Lower leg skin (tissue), 4 donors: Measurements from ENCODE around the gene ZNF160. TPM values are rescaled to one million over a fixed set of nuclear protein-coding genes. Genes with fewer than 3 reads are reported as not detected.

Source experiments
- DNase-seq, 2 donors: peaks; one replicate each; pipeline ENCODE4 v3.0.0-alpha.2; 2019; ENCODE audit warnings: low spot score in 2 of 2
- H3K4me3 ChIP-seq: fragments of 200-600 bp; sonication (generic); 2 replicates; pipeline ENCODE4 v1.5.1; 2017; ENCODE audit warnings: mild to moderate bottlenecking, low read depth; ENCODE audit not compliant: poor library complexity, severe bottlenecking
- POLR2A ChIP-seq, 2 donors: fragments of 450-650 bp; IDR thresholded peaks; one replicate each; pipeline ENCODE4 v1.6.1; 2016 to 2017; ENCODE audit warnings: antibody characterized with exemption in 2 of 2, mild to moderate bottlenecking in 1 of 2, moderate library complexity in 1 of 2
- WGBS, 2 donors: methylation state at CpG; one replicate each; pipeline ENCODE4 v1.1.5; 2018; 5-methylcytosine and 5-hydroxymethylcytosine counted together
- intact Hi-C: fragments of 100-400 bp; cut with DNase I; formaldehyde crosslinking; loops from one replicate; pipeline ENCODE4 v1.15.0; 2023; ENCODE audit warnings: low total_unique reads
- total RNA-seq, 4 donors: library from RNA; depleted of rRNA; stranded (reverse); fragments of >200 nt; gene quantifications; one replicate each; pipeline ENCODE4 v1.1.0, GENCODE V29; 2016
- TF ChIP-seq, protein P1 (sequence below), 3 donors: fragments of 450-650 bp; IDR thresholded peaks; one replicate each; pipeline ENCODE4 v1.5.1; 2016; ENCODE audit warnings: antibody characterized with exemption in 3 of 3, mild to moderate bottlenecking in 3 of 3, moderate library complexity in 2 of 3

Gene ZNF160
- total RNA-seq, 4 donors from 2014 or later, result 22.6 to 38.0 (median 27.4) TPM

DNA sequence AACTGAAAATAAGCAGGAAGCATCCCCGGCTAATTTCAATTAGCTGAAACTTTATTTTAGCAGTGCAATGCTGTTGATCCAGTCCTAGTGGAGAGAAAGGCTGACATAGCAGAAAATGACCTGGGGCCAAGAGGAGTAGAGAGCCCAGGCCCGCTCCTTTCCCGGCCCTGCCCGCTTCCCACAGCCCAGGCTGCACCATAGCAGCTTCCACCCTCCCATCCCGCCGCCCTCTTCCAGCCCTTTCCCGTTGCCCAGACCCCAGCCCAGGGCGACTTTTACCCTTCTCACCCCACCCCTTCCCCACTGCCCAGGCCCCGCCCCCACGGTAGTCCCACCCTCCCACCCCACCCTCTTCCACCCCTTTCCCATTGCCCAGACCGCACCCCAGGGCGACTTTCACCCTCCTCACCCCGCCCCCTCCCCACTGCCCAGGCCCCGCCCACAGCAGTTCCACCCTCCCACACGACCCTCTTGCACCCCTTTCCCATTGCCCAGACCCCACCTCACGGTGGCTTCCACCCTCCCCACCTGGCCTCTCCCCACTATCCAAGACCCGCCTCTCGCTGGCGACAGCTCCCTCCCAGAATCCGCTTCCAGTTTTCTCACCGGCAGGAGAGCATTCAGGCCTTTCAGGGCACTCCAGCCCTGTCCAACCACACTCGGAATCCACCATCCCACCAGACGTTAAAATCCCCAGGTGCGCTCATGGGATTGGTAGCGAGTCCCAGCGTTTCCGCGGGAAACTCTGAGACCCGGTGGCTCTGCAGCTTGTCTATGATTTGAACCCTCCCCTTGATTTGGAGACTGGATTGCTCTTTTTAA lies 8.3 kb downstream of the ZNF160 start:
- no peak for DNase-seq
- 74 to 76% methylated on average over 28 to 29 of the region's 29 CpGs for WGBS, 2 donors
- H3K4me3 ChIP-seq, result no peak overlapping the region
- intact Hi-C loops, result no loop called here
- TF ChIP-seq POLR2A (IDR thresholded peaks at IDR 0.05), result no peak
- TF ChIP-seq, protein P1, sequence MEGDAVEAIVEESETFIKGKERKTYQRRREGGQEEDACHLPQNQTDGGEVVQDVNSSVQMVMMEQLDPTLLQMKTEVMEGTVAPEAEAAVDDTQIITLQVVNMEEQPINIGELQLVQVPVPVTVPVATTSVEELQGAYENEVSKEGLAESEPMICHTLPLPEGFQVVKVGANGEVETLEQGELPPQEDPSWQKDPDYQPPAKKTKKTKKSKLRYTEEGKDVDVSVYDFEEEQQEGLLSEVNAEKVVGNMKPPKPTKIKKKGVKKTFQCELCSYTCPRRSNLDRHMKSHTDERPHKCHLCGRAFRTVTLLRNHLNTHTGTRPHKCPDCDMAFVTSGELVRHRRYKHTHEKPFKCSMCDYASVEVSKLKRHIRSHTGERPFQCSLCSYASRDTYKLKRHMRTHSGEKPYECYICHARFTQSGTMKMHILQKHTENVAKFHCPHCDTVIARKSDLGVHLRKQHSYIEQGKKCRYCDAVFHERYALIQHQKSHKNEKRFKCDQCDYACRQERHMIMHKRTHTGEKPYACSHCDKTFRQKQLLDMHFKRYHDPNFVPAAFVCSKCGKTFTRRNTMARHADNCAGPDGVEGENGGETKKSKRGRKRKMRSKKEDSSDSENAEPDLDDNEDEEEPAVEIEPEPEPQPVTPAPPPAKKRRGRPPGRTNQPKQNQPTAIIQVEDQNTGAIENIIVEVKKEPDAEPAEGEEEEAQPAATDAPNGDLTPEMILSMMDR (IDR thresholded peaks at IDR 0.05), result no peak

- TF ChIP-seq, protein P1 (IDR thresholded peaks at IDR 0.05), result no peak
- TF ChIP-seq POLR2A (IDR thresholded peaks at IDR 0.05), result no peak
- 50 to 98% methylated on average over 1 of the region's 1 CpG for whole genome bisulfite sequencing, 2 donors
- intact Hi-C loops, result no loop called here
- H3K4me3 ChIP-seq, result no peak overlapping the region
- DNase-seq, result no peak
Measured at GRCh38 chr19:53092723-53093122, 10.5 kb downstream of the ZNF160 start.

DNA sequence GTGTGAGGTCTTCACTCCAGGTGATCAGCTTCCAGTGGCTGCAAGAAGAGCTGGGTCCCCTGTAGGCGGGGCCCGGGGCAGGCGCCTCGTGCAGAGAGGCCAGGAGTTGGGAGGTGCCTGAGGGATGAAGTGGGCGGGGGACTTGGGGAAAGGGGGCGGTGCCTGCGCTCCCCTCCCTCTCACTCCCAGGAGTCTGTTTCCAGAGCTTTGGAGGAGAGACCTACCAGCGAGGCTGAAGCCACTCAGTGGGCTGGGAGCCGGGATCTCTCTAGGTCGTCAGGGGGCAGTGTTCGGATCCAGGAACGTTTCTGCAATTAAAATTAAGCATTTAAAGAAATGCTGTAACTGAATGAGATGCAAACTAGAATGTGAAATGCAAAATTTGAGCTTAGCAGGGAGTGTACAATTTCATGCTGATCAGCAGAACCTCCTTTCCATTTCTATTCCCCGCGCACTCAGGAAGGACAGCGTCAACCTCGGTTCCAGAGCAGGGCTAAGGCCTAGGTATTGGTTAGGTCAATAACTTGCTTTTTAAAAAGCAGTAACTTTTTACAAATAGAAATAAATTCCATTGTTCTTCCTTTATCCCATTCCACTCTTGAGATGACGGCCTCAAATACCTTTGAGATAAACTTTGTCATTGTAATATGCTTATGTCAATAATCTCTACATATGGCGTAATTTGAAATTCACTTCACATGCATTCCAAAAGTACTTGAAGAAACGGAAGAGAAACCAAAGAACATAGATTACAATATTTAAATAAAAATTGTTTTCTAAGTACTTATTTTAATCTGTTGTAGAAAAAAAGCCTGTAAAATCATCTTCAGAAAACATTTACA lies 11.6 kb downstream of the ZNF160 start:
- WGBS, 2 donors, result 87% methylated on average over 19 of the region's 19 CpGs
- no peak for TF ChIP-seq POLR2A (IDR thresholded peaks at IDR 0.05)
- TF ChIP-seq, protein P1 (IDR thresholded peaks at IDR 0.05), result no peak
- no peak overlapping the region for H3K4me3 ChIP-seq
- no peak for DNase-seq
- intact Hi-C loops, result no loop called here

GRCh38 chr19:53088091-53088490 lies 15.1 kb downstream of the ZNF160 start:
- 80 to 85% methylated on average over 6 of the region's 6 CpGs for WGBS, 2 donors
- H3K4me3 ChIP-seq, result no peak overlapping the region
- no peak for TF ChIP-seq POLR2A (IDR thresholded peaks at IDR 0.05)
- TF ChIP-seq, protein P1 (IDR thresholded peaks at IDR 0.05), result no peak
- no peak for DNase-seq
- intact Hi-C loops, result no loop called here

- WGBS, 2 donors, result 38 to 39% methylated on average over 5 of the region's 5 CpGs
- DNase-seq, result no peak
- TF ChIP-seq, protein P1 (IDR thresholded peaks at IDR 0.05), result no peak
- TF ChIP-seq POLR2A (IDR thresholded peaks at IDR 0.05), result no peak
- intact Hi-C loops, result no loop called here
- H3K4me3 ChIP-seq, result no peak overlapping the region
Measured at GRCh38 chr19:53086949-53087348, 16.3 kb downstream of the ZNF160 start.
